SH-SY5Y (cell line): Measurements from ENCODE around the gene SIPA1L3.

Experiments
- GATA2 ChIP-seq: IDR thresholded peaks from 2 replicates; pipeline ENCODE4 v1.6.1; 2011; ENCODE audit warnings: mild to moderate bottlenecking, low read depth, low read length
- GATA3 ChIP-seq: IDR thresholded peaks from 2 replicates; pipeline ENCODE4 v1.6.1; 2011; ENCODE audit warnings: low read depth, mild to moderate bottlenecking, low read length, moderate library complexity

Gene SIPA1L3

DNA sequence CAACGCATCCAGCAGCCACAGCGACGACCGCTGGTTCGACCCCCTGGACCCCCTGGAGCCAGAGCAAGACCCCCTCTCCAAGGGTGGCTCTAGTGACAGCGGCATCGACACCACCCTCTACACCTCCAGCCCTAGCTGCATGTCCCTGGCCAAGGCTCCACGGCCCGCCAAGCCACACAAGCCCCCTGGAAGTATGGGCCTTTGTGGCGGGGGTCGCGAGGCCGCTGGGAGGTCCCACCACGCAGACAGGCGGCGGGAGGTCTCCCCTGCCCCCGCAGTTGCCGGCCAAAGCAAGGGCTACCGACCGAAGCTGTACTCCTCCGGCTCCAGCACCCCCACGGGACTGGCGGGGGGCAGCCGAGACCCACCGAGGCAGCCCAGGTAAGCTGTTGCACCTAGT is 257.5 kb downstream of the SIPA1L3 start:
- TF ChIP-seq GATA3 = no peak
- TF ChIP-seq GATA2 = no peak

DNA sequence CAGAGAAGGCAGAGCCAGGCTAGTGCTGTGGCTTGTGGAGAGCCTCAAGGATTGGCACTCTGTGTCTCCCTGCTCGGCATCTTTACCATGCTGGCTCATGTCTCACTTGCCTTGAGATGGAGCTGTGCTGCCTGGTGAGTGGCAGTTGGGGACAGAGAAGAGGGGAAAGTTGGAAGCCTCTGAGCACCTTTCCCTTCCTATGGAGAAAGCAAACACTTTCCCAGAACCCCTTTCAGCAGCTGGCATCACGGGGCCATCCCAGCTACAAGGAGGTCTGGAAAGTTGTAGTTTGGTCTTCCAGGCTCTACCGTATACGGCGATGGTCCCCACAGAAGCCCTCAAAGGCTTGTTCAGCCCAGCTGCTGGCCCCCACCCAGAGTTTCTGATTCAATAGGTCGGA is 258.3 kb downstream of the SIPA1L3 start:
- no peak for TF ChIP-seq GATA2

DNA sequence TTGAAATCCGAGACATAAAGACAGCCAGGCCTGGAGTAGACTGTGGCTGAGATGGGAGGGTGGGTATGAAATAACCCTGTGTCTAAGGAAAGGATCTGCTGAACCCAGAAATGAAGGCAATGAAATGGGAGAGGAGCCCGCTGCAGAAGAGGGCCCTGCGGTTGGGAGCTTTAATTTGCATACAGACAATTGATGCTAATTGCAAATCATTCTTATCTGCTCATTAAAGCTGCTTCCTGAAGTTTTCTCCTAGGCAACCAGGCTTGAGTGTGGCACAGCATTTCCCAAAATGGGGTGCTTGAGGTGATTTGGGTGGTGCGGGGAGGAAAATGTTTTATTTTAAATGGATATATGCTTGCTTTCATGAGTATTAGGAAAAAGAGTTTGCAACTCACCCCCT is 261.6 kb downstream of the SIPA1L3 start:
- TF ChIP-seq GATA2 (no peak), GATA3 (no peak)

- TF ChIP-seq GATA2 = no peak
- TF ChIP-seq GATA3 = no peak
These were observed 263.3 kb downstream of the SIPA1L3 start for GRCh38 chr19:38170334-38170733.

DNA sequence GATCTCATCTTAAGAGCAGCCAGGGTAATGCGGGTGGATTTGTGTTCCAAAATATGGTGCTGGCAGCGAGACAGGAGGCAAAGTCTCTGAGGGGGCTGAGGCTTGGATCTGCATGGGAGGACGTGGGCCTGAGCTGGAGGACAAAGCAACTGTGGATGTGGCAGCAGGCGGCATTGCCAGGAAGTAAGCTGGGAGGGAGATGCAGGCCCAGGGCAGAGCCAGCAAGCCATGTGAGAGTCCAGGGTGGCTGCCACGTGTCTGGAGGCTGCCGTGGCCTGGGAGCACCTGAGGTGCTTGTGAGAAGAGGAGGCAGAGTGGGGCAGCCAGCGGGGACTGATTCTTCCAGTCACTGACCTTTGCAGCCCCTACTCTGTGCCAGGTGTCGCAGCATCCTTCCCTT is 265.0 kb downstream of the SIPA1L3 start:
- TF ChIP-seq GATA2 = no peak

DNA sequence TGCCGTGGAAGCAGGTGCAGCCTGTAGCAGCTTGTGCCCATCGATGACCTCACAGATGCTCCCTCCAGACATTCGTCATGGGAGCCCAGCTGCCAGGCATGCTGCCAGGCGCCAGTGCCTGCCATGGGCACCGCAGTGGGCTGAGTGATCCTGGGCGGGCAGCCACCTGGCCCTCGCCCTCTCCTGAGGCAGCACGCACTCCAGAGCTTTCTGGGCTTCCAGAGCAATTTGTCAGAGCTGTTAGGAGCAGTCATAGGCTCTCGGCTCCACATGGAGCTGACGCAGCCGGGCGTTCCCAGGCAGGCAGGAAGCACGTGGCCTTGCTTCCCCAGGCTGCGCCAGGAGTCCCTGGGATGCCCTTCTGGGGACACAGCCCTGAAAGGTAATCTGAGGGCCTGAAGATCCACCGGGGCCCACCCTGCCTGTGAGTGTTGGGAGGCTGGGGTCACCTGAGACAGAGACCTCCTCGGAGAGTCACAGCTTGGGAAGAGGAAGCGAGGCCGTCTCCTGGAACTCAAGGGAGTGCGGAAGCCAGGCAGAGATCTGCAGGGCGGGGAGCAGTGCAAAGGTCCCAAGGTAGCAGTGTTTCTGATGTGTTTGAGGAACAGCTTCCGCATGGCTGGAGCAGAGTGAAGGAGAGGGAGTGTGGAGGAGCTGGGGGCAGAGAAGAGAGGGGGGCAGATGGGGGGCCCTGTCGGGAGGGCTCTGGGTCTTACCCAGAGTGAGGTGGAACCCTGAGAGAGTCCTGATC is 266.5 kb downstream of the SIPA1L3 start:
- TF ChIP-seq GATA2 (no peak), GATA3 (no peak)

GRCh38 chr19:38175422-38175821 is 268.4 kb downstream of the SIPA1L3 start:
- no peak for TF ChIP-seq GATA2
- TF ChIP-seq GATA3 = no peak

DNA sequence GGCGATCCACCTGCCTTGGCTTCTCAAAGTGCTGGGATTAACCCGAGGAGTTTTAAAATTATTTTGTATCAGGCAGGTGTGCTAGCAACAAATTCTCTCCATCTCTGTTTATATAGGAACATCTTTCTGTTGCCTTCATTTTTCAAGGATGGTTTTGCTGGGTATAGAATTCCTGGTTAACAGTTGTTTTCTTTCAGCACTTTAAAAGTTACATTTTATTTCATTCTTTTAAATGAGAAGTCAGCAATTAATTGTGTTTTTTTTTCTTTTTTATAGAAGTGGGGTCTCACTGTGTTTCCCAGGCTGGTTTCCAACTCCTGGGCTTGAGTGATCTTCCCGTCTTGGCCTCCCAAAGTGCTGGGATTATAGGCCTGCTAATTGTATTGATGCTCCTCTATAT is 273.1 kb downstream of the SIPA1L3 start:
- TF ChIP-seq GATA3 (no peak), GATA2 (no peak)

GRCh38 chr19:38182536-38183210 is 275.7 kb downstream of the SIPA1L3 start:
- TF ChIP-seq GATA3 (no peak), GATA2 (no peak)

DNA sequence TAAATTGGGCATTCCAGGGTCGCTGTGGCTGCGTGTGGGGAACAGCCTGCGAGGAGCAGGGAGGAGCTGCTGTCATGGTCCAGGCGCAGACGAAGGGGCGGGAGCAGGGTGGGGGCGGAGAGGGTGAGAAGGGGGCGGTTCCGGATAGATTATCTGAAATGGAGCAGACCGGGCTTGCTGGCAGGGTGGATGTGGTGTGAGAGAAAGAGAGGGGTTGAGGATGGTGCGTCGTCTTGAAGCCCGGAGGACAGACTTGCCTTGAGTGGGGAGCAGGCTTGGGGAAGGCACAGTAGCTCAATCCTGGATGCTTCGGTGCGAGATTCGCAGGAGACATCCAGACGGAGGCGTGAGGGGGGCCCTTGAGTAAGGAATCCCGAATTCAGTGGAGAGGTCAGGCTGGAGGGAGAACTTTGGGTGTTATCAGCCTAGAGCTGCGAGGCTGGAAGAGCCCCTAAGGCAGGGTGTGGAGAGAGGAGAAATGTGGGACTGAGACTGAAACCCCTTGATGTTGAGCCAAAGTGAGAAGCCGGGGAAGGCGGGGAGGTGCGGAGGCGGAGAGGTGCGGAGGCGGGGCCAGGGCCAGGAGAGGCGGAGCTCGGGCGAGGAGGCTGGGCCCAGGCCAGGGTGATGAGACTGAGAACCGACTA is 276.4 kb downstream of the SIPA1L3 start:
- TF ChIP-seq GATA3 (no peak), GATA2 (no peak)

DNA sequence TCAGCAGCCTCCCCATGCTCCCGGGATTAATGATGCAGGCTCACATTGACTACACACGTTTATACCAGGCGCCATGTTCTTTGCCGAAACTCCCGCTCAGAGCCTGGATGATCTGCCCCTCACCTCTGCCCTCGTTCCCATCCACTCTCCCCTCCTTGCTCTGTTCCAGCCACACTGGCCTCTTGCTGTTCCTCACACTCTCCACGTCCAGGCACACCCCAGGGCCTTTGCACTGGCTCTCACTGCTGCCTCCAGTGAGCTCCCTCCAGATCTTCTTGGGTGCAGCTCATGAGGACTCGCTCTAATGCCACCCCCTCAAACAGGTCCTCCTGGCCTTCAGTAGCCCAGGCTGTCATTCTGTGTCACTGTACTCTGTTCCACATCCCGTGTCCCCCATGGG is 277.8 kb downstream of the SIPA1L3 start:
- TF ChIP-seq GATA3 (no peak), GATA2 (no peak)

- TF ChIP-seq GATA2 = no peak
- TF ChIP-seq GATA3 = no peak
These were observed 278.6 kb downstream of the SIPA1L3 start for GRCh38 chr19:38185562-38185961.

DNA sequence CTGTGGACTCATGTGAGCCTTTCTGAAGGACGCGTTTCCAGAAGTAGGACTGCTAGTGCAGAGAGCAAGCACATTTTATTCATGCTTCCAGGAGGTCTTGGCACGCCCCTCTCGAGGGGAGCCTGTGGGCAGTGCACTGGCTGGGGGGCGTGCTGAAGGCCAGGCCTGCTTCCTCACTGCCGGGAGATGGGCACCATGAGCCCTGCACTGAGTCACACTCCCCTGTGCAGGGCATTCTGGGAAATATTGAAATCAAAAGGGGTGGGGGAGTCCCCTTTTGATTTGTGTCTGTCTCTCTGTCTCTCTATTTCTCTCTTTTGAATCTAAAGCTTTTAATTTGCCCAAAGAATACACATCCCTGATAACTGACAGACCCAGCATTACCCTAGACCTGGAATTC is 283.1 kb downstream of the SIPA1L3 start:
- TF ChIP-seq GATA2 (no peak), GATA3 (no peak)

DNA sequence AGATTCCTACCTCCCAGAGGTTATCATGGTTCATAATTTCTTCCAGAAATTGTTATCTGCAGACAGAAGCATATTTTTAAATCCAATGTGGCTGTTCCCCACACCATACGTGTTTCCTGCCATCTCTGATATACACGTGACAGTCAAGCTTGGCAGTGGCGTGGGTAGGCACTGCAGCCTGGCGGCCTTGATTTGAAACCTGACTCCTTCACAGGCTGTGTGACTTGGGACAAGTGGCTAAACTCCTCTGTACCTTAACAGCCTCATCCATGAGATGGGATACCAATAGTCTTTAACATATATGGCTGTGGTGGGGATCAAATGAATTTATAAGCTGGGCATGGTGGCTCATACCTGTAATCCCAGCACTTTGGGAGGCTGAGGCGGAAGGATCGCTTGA is 283.8 kb downstream of the SIPA1L3 start:
- no peak for TF ChIP-seq GATA2
- no peak for TF ChIP-seq GATA3

DNA sequence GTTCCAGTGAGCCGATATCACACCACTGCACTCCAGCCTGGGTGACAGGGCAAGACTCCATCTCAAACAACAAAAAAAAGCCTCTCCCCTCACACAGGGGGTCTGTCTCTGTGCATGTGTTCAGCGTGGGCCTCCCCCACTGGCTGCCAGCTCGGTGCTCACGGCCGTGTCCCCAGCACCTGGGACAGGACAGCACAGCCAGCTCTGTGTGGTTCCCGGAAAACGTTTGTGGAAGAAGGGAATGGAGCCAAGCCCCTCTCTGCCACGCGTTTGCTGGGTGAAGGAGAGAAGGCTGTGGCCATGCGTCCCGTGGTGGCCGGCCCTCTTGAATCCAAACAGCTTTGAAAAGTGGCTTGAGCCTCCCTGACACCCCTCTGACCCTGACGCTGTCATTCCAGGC is 284.7 kb downstream of the SIPA1L3 start:
- TF ChIP-seq GATA2 (no peak), GATA3 (no peak)
